ENCODE results near the gene GLB1L.

- TF ChIP-seq EZH2 (IDR thresholded peaks at IDR 0.05) (no peak), CTCF (IDR thresholded peaks at IDR 0.05) (no peak)
These were observed 34.8 kb upstream of the GLB1L start for GRCh38 chr2:219279916-219280516.
